ENCODE measurements around the gene ANGPT4. TPM values are rescaled to one million over a fixed set of nuclear protein-coding genes. Genes with fewer than 3 reads are reported as not detected.

ANGPT4 gene
- total RNA-seq, 2 donors from 2014 or later: 0.06 TPM; not detected in 1

- DNase-seq (ENCODE audit: low spot score in 2 of 2): no peak
- ATAC-seq: no peak
- Mint-ChIP-seq H3K27ac (no peak overlapping the region), H3K36me3 (no peaks in the 10 kb centered on the region), H3K9me3 (no peaks in the 10 kb centered on the region)
Measured at GRCh38 chr20:946826-947225, 30.7 kb upstream of the ANGPT4 start.

- DNase-seq (ENCODE audit: low spot score in 2 of 2): peak in 1 of 2 donors; percentile 13
- Mint-ChIP-seq H3K9me3 (no peaks in the 10 kb centered on the region), H3K27ac (no peak overlapping the region), H3K36me3 (no peaks in the 10 kb centered on the region)
- ATAC-seq: no peak
Measured at GRCh38 chr20:945841-946240, 29.7 kb upstream of the ANGPT4 start.

- Mint-ChIP-seq H3K36me3 (no peaks in the 10 kb centered on the region), H3K27ac (no peak overlapping the region), H3K9me3 (no peaks in the 10 kb centered on the region)
- DNase-seq (ENCODE audit: low spot score in 2 of 2): peak in 1 of 2 donors; percentile 14
- no peak for ATAC-seq
Measured at GRCh38 chr20:944774-945410, 28.8 kb upstream of the ANGPT4 start.

GRCh38 chr20:944148-944547 lies 28.0 kb upstream of the ANGPT4 start:
- DNase-seq (ENCODE audit: low spot score in 2 of 2): peak in 1 of 2 donors; percentile 48
- Mint-ChIP-seq H3K27ac (no peak overlapping the region), H3K36me3 (no peaks in the 10 kb centered on the region), H3K9me3 (no peaks in the 10 kb centered on the region)
- ATAC-seq: no peak

- no peak for ATAC-seq
- peak in 1 of 2 donors; percentile 9 for DNase-seq (ENCODE audit: low spot score in 2 of 2)
- Mint-ChIP-seq H3K9me3 (no peaks in the 10 kb centered on the region), H3K27ac (no peak overlapping the region), H3K36me3 (no peaks in the 10 kb centered on the region)
Measured at GRCh38 chr20:942611-943010, 26.5 kb upstream of the ANGPT4 start.

- no peak for DNase-seq (ENCODE audit: low spot score in 2 of 2)
- no peak for ATAC-seq
- no peaks in the 10 kb centered on the region for H3K9me3 Mint-ChIP-seq
- no peak overlapping the region for H3K27ac Mint-ChIP-seq
- no peaks in the 10 kb centered on the region for H3K36me3 Mint-ChIP-seq
Measured at GRCh38 chr20:940926-941325, 24.8 kb upstream of the ANGPT4 start.

- Mint-ChIP-seq H3K27ac (no peak overlapping the region), H3K9me3 (no peaks in the 10 kb centered on the region), H3K36me3 (no peaks in the 10 kb centered on the region)
- ATAC-seq: no peak
- DNase-seq (ENCODE audit: low spot score in 2 of 2): no peak
Measured at GRCh38 chr20:939606-940005, 23.5 kb upstream of the ANGPT4 start.

- peaks cover 10 to 11% of the 10 kb centered on the region in 2 donors for H3K36me3 Mint-ChIP-seq
- DNase-seq (ENCODE audit: low spot score in 2 of 2): peak in 1 of 2 donors; percentile 20
- peaks cover 9 to 16% of the 10 kb centered on the region in 2 donors for H3K9me3 Mint-ChIP-seq
- no peak for ATAC-seq
- no peak overlapping the region for H3K27ac Mint-ChIP-seq
Measured at GRCh38 chr20:934186-934840, 18.2 kb upstream of the ANGPT4 start.

GRCh38 chr20:933029-933428 lies 16.9 kb upstream of the ANGPT4 start:
- ATAC-seq (no peak), DNase-seq (ENCODE audit: low spot score in 2 of 2) (no peak)
- no peak overlapping the region for H3K27ac Mint-ChIP-seq
- peaks cover 9 to 16% of the 10 kb centered on the region in 2 donors for H3K9me3 Mint-ChIP-seq
- peaks cover 10 to 11% of the 10 kb centered on the region in 2 donors for H3K36me3 Mint-ChIP-seq

- peaks cover 9 to 16% of the 10 kb centered on the region in 2 donors for H3K9me3 Mint-ChIP-seq
- H3K27ac Mint-ChIP-seq: no peak overlapping the region
- DNase-seq (ENCODE audit: low spot score in 2 of 2) (no peak), ATAC-seq (no peak)
- H3K36me3 Mint-ChIP-seq: peaks cover 10 to 11% of the 10 kb centered on the region in 2 donors
Measured at GRCh38 chr20:931401-931800, 15.3 kb upstream of the ANGPT4 start.

GRCh38 chr20:926670-927069 lies 10.5 kb upstream of the ANGPT4 start:
- no peak overlapping the region for H3K27ac Mint-ChIP-seq
- H3K9me3 Mint-ChIP-seq: peaks cover 7 to 12% of the 10 kb centered on the region in 2 donors
- ATAC-seq (no peak), DNase-seq (ENCODE audit: low spot score in 2 of 2) (no peak)
- peaks cover 6 to 7% of the 10 kb centered on the region in 2 donors for H3K36me3 Mint-ChIP-seq

- no peak overlapping the region for H3K27ac Mint-ChIP-seq
- no peak for ATAC-seq
- no peak for DNase-seq (ENCODE audit: low spot score in 2 of 2)
- H3K36me3 Mint-ChIP-seq: no peaks in the 10 kb centered on the region
- H3K9me3 Mint-ChIP-seq: peaks cover 0 to 2% of the 10 kb centered on the region in 2 donors
Measured at GRCh38 chr20:925516-925915, 9.4 kb upstream of the ANGPT4 start.

GRCh38 chr20:924639-925038 lies 8.5 kb upstream of the ANGPT4 start:
- DNase-seq (ENCODE audit: low spot score in 2 of 2) (no peak), ATAC-seq (no peak)
- no peaks in the 10 kb centered on the region for H3K36me3 Mint-ChIP-seq
- H3K9me3 Mint-ChIP-seq: no peaks in the 10 kb centered on the region
- no peak overlapping the region for H3K27ac Mint-ChIP-seq

GRCh38 chr20:922781-923180 lies 6.6 kb upstream of the ANGPT4 start:
- Mint-ChIP-seq H3K36me3 (no peaks in the 10 kb centered on the region), H3K27ac (no peak overlapping the region), H3K9me3 (no peaks in the 10 kb centered on the region)
- ATAC-seq (no peak), DNase-seq (ENCODE audit: low spot score in 2 of 2) (peak in 1 of 2 donors; percentile 0)

GRCh38 chr20:921068-921467 lies 4.9 kb upstream of the ANGPT4 start:
- Mint-ChIP-seq H3K9me3 (no peaks in the 10 kb centered on the region), H3K27ac (no peak overlapping the region)
- DNase-seq (ENCODE audit: low spot score in 2 of 2): peak in 1 of 2 donors; percentile 48

GRCh38 chr20:920311-920710 lies 4.2 kb upstream of the ANGPT4 start:
- DNase-seq (ENCODE audit: low spot score in 2 of 2): no peak
- no peaks in the 10 kb centered on the region for H3K9me3 Mint-ChIP-seq
- no peak for ATAC-seq

More at GRCh38 chr20:921068-921467, 4.9 kb upstream of the ANGPT4 start:
- H3K36me3 Mint-ChIP-seq: no peaks in the 10 kb centered on the region
- no peak for ATAC-seq

GRCh38 chr20:919491-919916 lies 3.4 kb upstream of the ANGPT4 start:
- ATAC-seq (no peak), DNase-seq (ENCODE audit: low spot score in 2 of 2) (no peak)
- Mint-ChIP-seq H3K36me3 (no peaks in the 10 kb centered on the region), H3K27ac (peak overlapping the region in 1 of 2 donors; percentile 14), H3K9me3 (no peaks in the 10 kb centered on the region)

More at GRCh38 chr20:920311-920710, 4.2 kb upstream of the ANGPT4 start:
- Mint-ChIP-seq H3K36me3 (no peaks in the 10 kb centered on the region), H3K27ac (no peak overlapping the region)

- Mint-ChIP-seq H3K27ac (no peak overlapping the region), H3K9me3 (no peaks in the 10 kb centered on the region), H3K36me3 (no peaks in the 10 kb centered on the region)
- peak in 1 of 2 donors; percentile 9 for DNase-seq (ENCODE audit: low spot score in 2 of 2)
- ATAC-seq: no peak
Measured at GRCh38 chr20:917416-917815, 1.3 kb upstream of the ANGPT4 start.
